Erythroblast (primary cell): ENCODE results near the gene LMNTD2.

Experiments used
- GATA1 ChIP-seq: IDR thresholded peaks from 2 replicates; pipeline ENCODE4 v1.6.1; 2011; ENCODE audit warnings: low read depth, mild to moderate bottlenecking, control low read depth, low read length, moderate library complexity
- POLR2A ChIP-seq: IDR thresholded peaks from 2 replicates; pipeline ENCODE4 v1.6.1; 2011; ENCODE audit warnings: mild to moderate bottlenecking, low read length

DNA sequence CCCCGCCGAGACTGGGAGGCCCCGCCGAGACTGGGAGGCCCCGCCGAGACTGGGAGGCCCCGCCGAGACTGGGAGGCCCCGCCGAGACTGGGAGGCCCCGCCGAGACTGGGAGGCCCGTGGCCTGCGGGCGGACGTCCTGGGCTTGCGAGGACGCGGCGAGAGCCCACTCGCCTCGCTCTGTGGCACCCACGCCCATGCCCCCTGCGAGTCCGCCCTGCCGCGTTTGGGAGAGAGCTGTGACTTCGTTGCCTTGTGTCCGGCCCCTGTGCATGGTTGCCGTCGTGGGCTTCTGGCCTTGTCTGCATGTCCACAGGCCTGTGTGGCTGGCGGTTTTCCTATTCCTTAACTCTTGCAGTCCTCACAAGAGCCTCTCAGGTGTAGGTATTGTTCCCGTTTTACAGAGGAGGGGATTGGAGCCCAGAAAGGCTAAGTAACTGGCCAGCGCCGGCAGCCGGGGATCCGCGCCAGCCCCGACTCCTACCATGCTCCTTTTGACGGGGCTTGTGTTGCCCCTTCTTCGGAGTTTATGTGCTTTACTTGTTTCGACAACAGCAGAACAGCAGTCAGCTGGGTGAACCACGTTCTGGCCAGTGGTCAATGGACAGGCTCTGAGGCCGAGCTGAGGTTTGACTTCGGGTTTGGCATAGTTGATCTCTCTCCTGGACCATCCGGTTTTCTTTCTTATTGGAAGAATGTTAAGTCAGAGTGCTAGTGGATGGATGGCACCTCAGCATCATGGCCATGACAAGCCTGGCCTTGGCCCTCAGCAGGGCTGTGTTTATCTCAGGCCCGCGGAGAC is 16.5 kb upstream of the LMNTD2 start:
- no peak for TF ChIP-seq POLR2A
- TF ChIP-seq GATA1, result no peak
